IMR-90 (cell line): ENCODE results near the gene UBALD1. TPM values are rescaled to one million over a fixed set of nuclear protein-coding genes. Genes with fewer than 3 reads are reported as not detected.

Source experiments
- ATAC-seq: fragments of 200-7000 bp; cut with Tn5 transposase; 2 replicates; pipeline ENCODE4 v1.9.1; 2020; ENCODE audit warnings: low read depth, mild to moderate bottlenecking, moderate library complexity
- BruUV-seq: library from RNA; stranded (reverse); fragments of 400-500 nt; replicated peaks from 2 replicates; lab custom pipeline; 2021; lab: Mats Ljungman, UMichigan
- CTCF ChIA-PET: fragments of 300-600 bp; formaldehyde crosslinking; extraction: SDS; loops from one replicate; lab custom pipeline; 2021; ENCODE audit warnings: antibody characterized with exemption; lab: Yijun Ruan, JAX
- POLR2A ChIA-PET: fragments of 300-600 bp; sonication (Branson Sonifier 250); formaldehyde crosslinking; loops from one replicate; lab custom pipeline; 2022; ENCODE audit warnings: antibody characterized with exemption; ENCODE audit not compliant: unreplicated experiment; lab: Charles Lee
- DNase-seq: peaks from one replicate; pipeline ENCODE4 v3.0.0; 2013
- H2AFZ ChIP-seq: replicated peaks from 2 replicates; pipeline ENCODE3; 2013; ENCODE audit warnings: low read length, mild to moderate bottlenecking; ENCODE audit not compliant: poor library complexity
- H2AK5ac ChIP-seq: 2 replicates; pipeline ENCODE4 v1.6.1; 2013; ENCODE audit warnings: low read depth, low read length, inconsistent platforms
- H2AK9ac ChIP-seq: replicated peaks from 2 replicates; pipeline ENCODE3; 2013; ENCODE audit warnings: mild to moderate bottlenecking, low read depth, low read length, moderate library complexity; ENCODE audit not compliant: poor library complexity
- H2BK120ac ChIP-seq: 2 replicates; pipeline ENCODE4 v1.6.1; 2013; ENCODE audit warnings: low read depth, low read length, inconsistent platforms
- H2BK15ac ChIP-seq: 3 replicates; pipeline ENCODE4 v1.6.1; 2013; ENCODE audit warnings: low read depth, low read length, inconsistent platforms
- H2BK20ac ChIP-seq: 2 replicates; pipeline ENCODE4 v1.6.1; 2013; ENCODE audit warnings: low read depth, mild to moderate bottlenecking, inconsistent platforms, low read length, moderate library complexity
- H2BK5ac ChIP-seq: 2 replicates; pipeline ENCODE4 v1.6.1; 2013; ENCODE audit warnings: mild to moderate bottlenecking, low read depth, low read length, inconsistent platforms; ENCODE audit not compliant: poor library complexity, severe bottlenecking
- H3K14ac ChIP-seq: replicated peaks from 2 replicates; pipeline ENCODE4 v1.6.1; 2013; ENCODE audit warnings: low read depth, low read length, inconsistent platforms
- H3K18ac ChIP-seq: 2 replicates; pipeline ENCODE4 v1.6.1; 2013; ENCODE audit warnings: low read depth, low read length, control low read depth
- H3K23ac ChIP-seq: 2 replicates; pipeline ENCODE4 v1.6.1; 2013; ENCODE audit warnings: low read depth, low read length, inconsistent platforms
- H3K27ac ChIP-seq: 2 replicates; pipeline ENCODE4 v1.5.1; 2013; ENCODE audit warnings: mild to moderate bottlenecking, control low read depth, low read length; ENCODE audit not compliant: insufficient read depth
- H3K27me3 ChIP-seq: 2 replicates; pipeline ENCODE4 v1.6.1; 2013; ENCODE audit warnings: low read length; ENCODE audit not compliant: control insufficient read depth, insufficient read depth
- H3K36me3 ChIP-seq: 2 replicates; pipeline ENCODE4 v1.6.1; 2013; ENCODE audit warnings: low read length, mixed read lengths; ENCODE audit not compliant: control insufficient read depth, insufficient read depth
- H3K4ac ChIP-seq: 2 replicates; pipeline ENCODE4 v1.6.1; 2013; ENCODE audit warnings: low read depth, low read length, inconsistent platforms
- H3K4me1 ChIP-seq: 2 replicates; pipeline ENCODE4 v1.6.1; 2013; ENCODE audit warnings: low read length, mixed read lengths; ENCODE audit not compliant: control insufficient read depth, insufficient read depth
- H3K4me2 ChIP-seq: 2 replicates; pipeline ENCODE4 v1.6.1; 2013; ENCODE audit warnings: low read depth, mild to moderate bottlenecking, control low read depth, low read length, moderate library complexity
- H3K4me3 ChIP-seq: 2 replicates; pipeline ENCODE4 v1.5.1; 2013; ENCODE audit warnings: low read depth, mild to moderate bottlenecking, control low read depth, low read length, moderate library complexity; ENCODE audit not compliant: insufficient read depth
- H3K56ac ChIP-seq: 2 replicates; pipeline ENCODE4 v1.6.1; 2013; ENCODE audit warnings: low read length, inconsistent platforms; ENCODE audit not compliant: insufficient read depth; ENCODE audit errors: extremely low read depth
- H3K79me1 ChIP-seq, 2 experiments: 2 replicates each; pipeline ENCODE4 v1.6.1; 2013; ENCODE audit warnings: low read length in 2 of 2, inconsistent platforms in 1 of 2, low read depth in 1 of 2
- H3K9ac ChIP-seq: 2 replicates; pipeline ENCODE4 v1.6.1; 2013; ENCODE audit warnings: low read depth, low read length, control low read depth
- H3K9me1 ChIP-seq: 2 replicates; pipeline ENCODE4 v1.6.1; 2013; ENCODE audit warnings: low read length, inconsistent platforms; ENCODE audit not compliant: insufficient read depth
- H3K9me3 ChIP-seq: 2 replicates; pipeline ENCODE4 v1.6.1; 2013; ENCODE audit warnings: low read length; ENCODE audit not compliant: control insufficient read depth, insufficient read depth
- H4K20me1 ChIP-seq: 2 replicates; pipeline ENCODE4 v1.6.1; 2013; ENCODE audit warnings: low read length, inconsistent platforms; ENCODE audit not compliant: insufficient read depth
- H4K5ac ChIP-seq: 2 replicates; pipeline ENCODE4 v1.6.1; 2013; ENCODE audit warnings: mild to moderate bottlenecking, low read depth, low read length, control low read depth
- H4K8ac ChIP-seq, 2 experiments: 2 replicates each; pipeline ENCODE4 v1.6.1; 2013; ENCODE audit warnings: low read depth in 2 of 2, low read length in 2 of 2, control low read depth in 1 of 2, inconsistent platforms in 1 of 2
- H4K91ac ChIP-seq: 2 replicates; pipeline ENCODE4 v1.6.1; 2013; ENCODE audit warnings: low read depth, low read length, inconsistent platforms; ENCODE audit not compliant: insufficient read depth
- BHLHE40 ChIP-seq: fragments of 150-350 bp; IDR thresholded peaks from 2 replicates; pipeline ENCODE4 v1.6.1; 2016; ENCODE audit warnings: mild to moderate bottlenecking, low read depth, low read length
- CEBPB ChIP-seq: IDR thresholded peaks from 2 replicates; pipeline ENCODE4 v1.6.1; 2012; ENCODE audit warnings: low read depth, low read length, improper control_type of control experiment
- CTCF ChIP-seq: conservative IDR thresholded peaks from 2 replicates; pipeline ENCODE4 v1.5.1; 2012; ENCODE audit warnings: mild to moderate bottlenecking, low read depth, low read length, improper control_type of control experiment
- MAFK ChIP-seq: IDR thresholded peaks from 2 replicates; pipeline ENCODE4 v1.6.1; 2012; ENCODE audit warnings: low read depth, low read length, improper control_type of control experiment
- NFE2L2 ChIP-seq: fragments of 150-350 bp; IDR thresholded peaks from 2 replicates; pipeline ENCODE4 v1.6.1; 2016; ENCODE audit warnings: low read depth, mild to moderate bottlenecking, low read length
- RCOR1 ChIP-seq: IDR thresholded peaks from 2 replicates; pipeline ENCODE4 v1.6.1; 2012; ENCODE audit warnings: mild to moderate bottlenecking, low read length, improper control_type of control experiment; ENCODE audit not compliant: insufficient replicate concordance
- SMC3 ChIP-seq: fragments of 150-350 bp; IDR thresholded peaks from 2 replicates; pipeline ENCODE4 v1.6.1; 2016; ENCODE audit warnings: low read depth, mild to moderate bottlenecking, antibody characterized with exemption, low read length, moderate library complexity
- USF2 ChIP-seq: fragments of 150-350 bp; IDR thresholded peaks from 2 replicates; pipeline ENCODE4 v1.6.1; 2017; ENCODE audit warnings: mild to moderate bottlenecking, antibody characterized with exemption, low read length, low read depth
- WGBS, 2 experiments: methylation state at CpG; one replicate each; pipeline versions ENCODE4 v1.1.5 to v1.1.7; 2013; ENCODE audit warnings: missing lambda C conversion rate in 2 of 2; ENCODE audit not compliant: insufficient read length in 1 of 2; ENCODE audit errors: extremely low coverage in 2 of 2; 5-methylcytosine and 5-hydroxymethylcytosine counted together
- dilution Hi-C: fragments of 300-500 bp; cut with HindIII; formaldehyde crosslinking; loops from one replicate; pipeline ENCODE4 v1.14.3; 2018; ENCODE audit warnings: low sequenced_read_pairs; ENCODE audit not compliant: unreplicated experiment
- in situ Hi-C: fragments of 300-500 bp; cut with MboI; formaldehyde crosslinking; loops from 3 replicates; pipeline ENCODE4 v1.14.3; 2019; ENCODE audit warnings: low sequenced_read_pairs, inconsistent platforms, mixed read lengths
- intact Hi-C: fragments of 100-400 bp; cut with micrococcal nuclease; formaldehyde crosslinking; loops from 2 replicates; pipeline ENCODE4 v1.10.0; 2022
- polyA plus RNA-seq, 3 experiments: library from polyadenylated mRNA; depleted of rRNA; stranded (reverse); fragments of >200 nt; gene quantifications; 2 replicates each; pipeline ENCODE4 v1.2.3, GENCODE V29; 2012; ENCODE audit warnings: low replicate concordance in 1 of 3
- total RNA-seq: library from RNA; depleted of rRNA; stranded (reverse); fragments of >200 nt; gene quantifications from 2 replicates; pipeline ENCODE4 v1.2.3, GENCODE V29; 2012

Gene UBALD1
- total and polyA plus RNA-seq, 2 of the 4 experiments (the other 2 are of a cell fraction) = 1.3 to 14.5 TPM

GRCh38 chr16:4588961-4589360, 25.7 kb downstream of the UBALD1 start:
- DNase-seq = no peak
- H3K9ac ChIP-seq = no peak overlapping the region
- H2BK15ac ChIP-seq = no peak overlapping the region
- no peak overlapping the region for H2AK5ac ChIP-seq
- in situ Hi-C loops (no loop called here), dilution Hi-C loops (no loop called here), intact Hi-C loops (no loop called here)
- peaks cover 46% of the 10 kb centered on the region for H3K27me3 ChIP-seq
- H3K4me1 ChIP-seq = no peaks in the 10 kb centered on the region
- H3K36me3 ChIP-seq = no peaks in the 10 kb centered on the region
- no peak overlapping the region for H3K4me2 ChIP-seq
- H3K4ac ChIP-seq = no peak overlapping the region
- no peaks in the 10 kb centered on the region for H4K20me1 ChIP-seq
- CTCF ChIA-PET = no interaction called here
- H3K18ac ChIP-seq = no peak overlapping the region
- no peaks in the 10 kb centered on the region for H3K79me1 ChIP-seq
- no peak overlapping the region for H2AFZ ChIP-seq
- H3K9me3 ChIP-seq = peaks cover 14% of the 10 kb centered on the region
- no TSS peak for BruUV-seq
- no CpG with 5 or more reads among the region's 6 CpGs for WGBS, 2 experiments
- no peak overlapping the region for H4K5ac ChIP-seq
- no peak overlapping the region for H2BK5ac ChIP-seq
- H2BK120ac ChIP-seq = no peak overlapping the region
- TF ChIP-seq USF2 = no peak
- no peak for TF ChIP-seq CTCF
- no peak for TF ChIP-seq NFE2L2
- no peak for TF ChIP-seq BHLHE40
- no peak for TF ChIP-seq SMC3
- TF ChIP-seq CEBPB = no peak
- no peak for TF ChIP-seq MAFK
- TF ChIP-seq RCOR1 = no peak
- no peak overlapping the region for H2BK20ac ChIP-seq
- H3K27ac ChIP-seq = no peak overlapping the region
- ATAC-seq = no peak
- no peak overlapping the region for H4K91ac ChIP-seq
- no peak overlapping the region for H3K14ac ChIP-seq
- H3K56ac ChIP-seq = no peak overlapping the region
- H3K9me1 ChIP-seq = no peaks in the 10 kb centered on the region
- H4K8ac ChIP-seq = no peak overlapping the region
- no peak overlapping the region for H3K4me3 ChIP-seq
- POLR2A ChIA-PET = no interaction called here
- H2AK9ac ChIP-seq = no peak overlapping the region
- no peak overlapping the region for H3K23ac ChIP-seq
